Breast epithelium (tissue), 4 donors: ENCODE measurements around the gene PDZD2. TPM values are rescaled to one million over a fixed set of nuclear protein-coding genes. Genes with fewer than 3 reads are reported as not detected.

Experiments used
- DNase-seq, 2 donors: peaks; one replicate each; pipeline ENCODE4 v3.0.0-alpha.2; 2019; ENCODE audit warnings: low spot score in 2 of 2
- H3K27ac ChIP-seq, 2 donors: fragments of 200-600 bp; sonication (generic) in 1 of 2; one replicate each; pipeline ENCODE4 v1.5.1; 2016 to 2019; ENCODE audit warnings: mild to moderate bottlenecking in 1 of 2
- H3K27me3 ChIP-seq, 2 donors: fragments of 200-600 bp; sonication (generic) in 1 of 2; one replicate each; pipeline versions ENCODE4 v1.5.1 to v1.6.0; 2017 to 2019; ENCODE audit warnings: control low read depth in 1 of 2, mild to moderate bottlenecking in 1 of 2
- H3K36me3 ChIP-seq: fragments of 200-600 bp; one replicate; pipeline ENCODE4 v1.5.1; 2019
- H3K4me1 ChIP-seq, 2 donors: fragments of 200-600 bp; sonication (generic); one replicate each; pipeline ENCODE4 v1.5.1; 2016 to 2019; ENCODE audit warnings: control low read depth in 1 of 2
- H3K4me3 ChIP-seq, 3 donors: fragments of 200-600 bp; sonication (generic); 1 replicate in 2 of 3; 2 replicates in 1 of 3; pipeline ENCODE4 v1.5.1; 2016 to 2019; ENCODE audit warnings: mild to moderate bottlenecking in 3 of 3, moderate library complexity in 2 of 3
- H3K9me3 ChIP-seq, 2 donors: fragments of 200-600 bp; sonication (generic) in 1 of 2; one replicate each; pipeline ENCODE4 v1.5.1; 2016 to 2019; ENCODE audit warnings: control low read depth in 1 of 2
- CTCF ChIP-seq, 3 donors: fragments of 450-650 bp; IDR thresholded peaks; one replicate each; pipeline ENCODE4 v1.5.1; 2016 to 2017; ENCODE audit warnings: antibody characterized with exemption in 3 of 3, mild to moderate bottlenecking in 3 of 3, moderate library complexity in 3 of 3
- POLR2A ChIP-seq: fragments of 450-650 bp; IDR thresholded peaks from one replicate; pipeline ENCODE4 v1.6.1; 2016; ENCODE audit warnings: antibody characterized with exemption, mild to moderate bottlenecking, moderate library complexity
- POLR2AphosphoS5 ChIP-seq, 3 donors: sonication (generic); formaldehyde crosslinking; IDR thresholded peaks; one replicate each; pipeline ENCODE4 v1.6.1; 2017; ENCODE audit warnings: antibody characterized with exemption in 3 of 3
- intact Hi-C: fragments of 100-400 bp; cut with DNase I; formaldehyde crosslinking; loops from one replicate; pipeline ENCODE4 v1.15.1; 2023; ENCODE audit warnings: low total_unique reads
- total RNA-seq, 3 donors: library from RNA; depleted of rRNA; stranded (reverse); fragments of >200 nt; gene quantifications; one replicate each; pipeline ENCODE4 v1.1.0, GENCODE V29; 2016

Gene PDZD2
- total RNA-seq, 3 donors from 2014 or later: 16.8 to 23.3 (median 17.7) TPM

DNA sequence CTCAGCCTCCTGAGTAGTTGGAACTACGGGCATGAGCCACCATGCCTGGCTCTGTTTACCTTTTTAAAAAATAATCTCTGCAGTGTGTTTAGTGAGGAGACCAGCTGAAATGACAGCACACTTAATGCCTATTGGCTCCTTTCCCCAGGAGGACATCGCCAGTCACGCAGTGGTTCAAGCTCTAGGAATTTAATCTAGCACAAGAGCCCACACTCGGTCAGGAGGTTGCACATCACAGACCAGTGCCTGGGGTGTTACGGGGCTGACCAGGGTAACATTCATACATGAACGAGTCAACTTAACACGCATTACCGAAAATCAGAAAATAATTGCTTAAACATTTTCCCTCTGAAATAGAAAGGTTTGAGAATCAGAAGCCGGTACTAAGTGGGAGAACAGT, 318.2 kb downstream of the PDZD2 start:
- no peak for DNase-seq
- intact Hi-C loops: no loop called here

GRCh38 chr5:31962351-31962751, 323.4 kb downstream of the PDZD2 start:
- Histone ChIP-seq H3K4me1 (no peaks in the 10 kb centered on the region), H3K4me3 (no peak overlapping the region), H3K36me3 (no peaks in the 10 kb centered on the region), H3K9me3 (no peaks in the 10 kb centered on the region), H3K27me3 (no peaks in the 10 kb centered on the region), H3K27ac (peak overlapping the region; percentile 75 to 87)
- intact Hi-C loops: no loop called here
- TF ChIP-seq POLR2AphosphoS5 (IDR thresholded peaks at IDR 0.05) (no peak), POLR2A (no peak), CTCF (IDR thresholded peaks at IDR 0.05) (no peak)
- DNase-seq: no peak

More for the DNA sequence above, 318.2 kb downstream of the PDZD2 start:
- H3K27me3 ChIP-seq: no peaks in the 10 kb centered on the region
- no peak overlapping the region for H3K27ac ChIP-seq
- TF ChIP-seq POLR2A (no peak), CTCF (IDR thresholded peaks at IDR 0.05) (no peak), POLR2AphosphoS5 (IDR thresholded peaks at IDR 0.05) (no peak)
- H3K9me3 ChIP-seq: no peaks in the 10 kb centered on the region
- H3K4me3 ChIP-seq: no peak overlapping the region
- no peaks in the 10 kb centered on the region for H3K36me3 ChIP-seq
- H3K4me1 ChIP-seq: no peaks in the 10 kb centered on the region

DNA sequence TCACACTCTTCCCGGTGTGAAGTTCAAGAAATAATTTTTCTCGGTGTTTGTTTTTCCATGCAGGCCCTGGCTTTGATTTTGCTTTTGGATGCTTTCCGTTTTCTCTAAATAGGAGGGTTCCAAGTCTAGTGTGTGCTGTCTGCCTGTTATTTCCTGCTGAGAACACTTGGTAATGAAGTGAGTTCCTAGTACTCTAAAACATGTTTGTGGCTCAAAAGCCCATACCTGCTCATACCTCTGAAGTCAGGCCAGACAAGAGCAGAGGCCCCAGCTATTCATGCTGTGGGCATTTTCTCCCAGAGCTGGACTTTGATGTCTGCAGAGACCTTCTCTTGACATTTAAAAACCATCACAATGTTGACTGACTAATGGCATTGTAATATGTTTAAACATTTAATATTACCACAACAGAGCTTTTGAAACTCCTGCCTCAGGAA, 324.0 kb downstream of the PDZD2 start:
- peak in 1 of 2 donors; percentile 34 for DNase-seq
- H3K4me1 ChIP-seq: no peaks in the 10 kb centered on the region
- intact Hi-C loops: no loop called here
- TF ChIP-seq CTCF (IDR thresholded peaks at IDR 0.05): no peak
- TF ChIP-seq POLR2A: no peak
- no peak for TF ChIP-seq POLR2AphosphoS5 (IDR thresholded peaks at IDR 0.05)
- H3K36me3 ChIP-seq: no peaks in the 10 kb centered on the region
- H3K27ac ChIP-seq: peak overlapping the region; percentile 75 to 87
- no peak overlapping the region for H3K4me3 ChIP-seq
- no peaks in the 10 kb centered on the region for H3K9me3 ChIP-seq
- H3K27me3 ChIP-seq: no peaks in the 10 kb centered on the region

GRCh38 chr5:31963358-31964006, 324.6 kb downstream of the PDZD2 start:
- Histone ChIP-seq H3K27ac (peak overlapping the region; percentile 75 to 87), H3K36me3 (no peaks in the 10 kb centered on the region), H3K4me3 (peak overlapping the region in 1 of 3 donors; percentile 15), H3K4me1 (no peaks in the 10 kb centered on the region), H3K27me3 (no peaks in the 10 kb centered on the region), H3K9me3 (no peaks in the 10 kb centered on the region)
- TF ChIP-seq CTCF (IDR thresholded peaks at IDR 0.05) (no peak), POLR2A (no peak), POLR2AphosphoS5 (IDR thresholded peaks at IDR 0.05) (no peak)
- DNase-seq: no peak
- intact Hi-C loops: no loop called here

- Histone ChIP-seq H3K4me3 (no peak overlapping the region), H3K36me3 (no peaks in the 10 kb centered on the region), H3K4me1 (no peaks in the 10 kb centered on the region), H3K27ac (peak overlapping the region; percentile 75 to 87), H3K9me3 (no peaks in the 10 kb centered on the region), H3K27me3 (no peaks in the 10 kb centered on the region)
- TF ChIP-seq POLR2A (no peak), CTCF (IDR thresholded peaks at IDR 0.05) (no peak), POLR2AphosphoS5 (IDR thresholded peaks at IDR 0.05) (no peak)
- DNase-seq: no peak
- intact Hi-C loops: no loop called here
These were observed 325.1 kb downstream of the PDZD2 start for GRCh38 chr5:31964007-31964360.
